H9 (cell line): Measurements from ENCODE around the gene C12orf57. TPM values are rescaled to one million over a fixed set of nuclear protein-coding genes. Genes with fewer than 3 reads are reported as not detected.

Experiments
- DNase-seq: peaks from one replicate; pipeline ENCODE4 v3.0.0-alpha.2; 2017
- H2AFZ ChIP-seq: one replicate; pipeline ENCODE4 v1.6.1; 2013; ENCODE audit warnings: mild to moderate bottlenecking, low read length, control low read depth, moderate library complexity
- H2AK5ac ChIP-seq: 2 replicates; pipeline ENCODE4 v1.6.1; 2013; ENCODE audit warnings: low read length, control low read depth, mixed read lengths; ENCODE audit not compliant: insufficient read length
- H2BK120ac ChIP-seq: one replicate; pipeline ENCODE4 v1.6.1; 2013; ENCODE audit warnings: low read depth, mild to moderate bottlenecking, low read length, control low read depth, inconsistent platforms; ENCODE audit not compliant: poor library complexity, severe bottlenecking
- H2BK12ac ChIP-seq: 2 replicates; pipeline ENCODE4 v1.6.1; 2013; ENCODE audit warnings: low read length, control low read depth, mixed read lengths, low read depth; ENCODE audit not compliant: insufficient read length
- H2BK15ac ChIP-seq: 2 replicates; pipeline ENCODE4 v1.6.1; 2013; ENCODE audit warnings: low read depth, low read length, control low read depth
- H2BK20ac ChIP-seq: one replicate; pipeline ENCODE4 v1.6.1; 2013; ENCODE audit warnings: low read depth, mild to moderate bottlenecking, low read length, control low read depth, inconsistent platforms; ENCODE audit not compliant: poor library complexity, severe bottlenecking
- H2BK5ac ChIP-seq: 2 replicates; pipeline ENCODE4 v1.6.1; 2013; ENCODE audit warnings: low read length, control low read depth, mixed read lengths; ENCODE audit not compliant: insufficient read length
- H3K14ac ChIP-seq: 2 replicates; pipeline ENCODE4 v1.6.1; 2013; ENCODE audit warnings: low read length, control low read depth; ENCODE audit not compliant: insufficient read depth
- H3K18ac ChIP-seq: 2 replicates; pipeline ENCODE4 v1.6.1; 2013; ENCODE audit warnings: low read depth, mild to moderate bottlenecking, mixed read lengths, low read length, control low read depth; ENCODE audit not compliant: insufficient read length
- H3K23ac ChIP-seq: 2 replicates; pipeline ENCODE4 v1.6.1; 2013; ENCODE audit warnings: low read length, control low read depth, mixed read lengths, low read depth; ENCODE audit not compliant: insufficient read length
- H3K23me2 ChIP-seq: 2 replicates; pipeline ENCODE4 v1.6.1; 2013; ENCODE audit warnings: low read depth, mild to moderate bottlenecking, mixed read lengths, low read length, control low read depth; ENCODE audit not compliant: insufficient read length, poor library complexity, severe bottlenecking
- H3K27ac ChIP-seq: 2 replicates; pipeline ENCODE4 v1.5.1; 2013; ENCODE audit warnings: low read length, control low read depth, mixed read lengths, low read depth; ENCODE audit not compliant: insufficient read length
- H3K27me3 ChIP-seq: 2 replicates; pipeline ENCODE4 v1.6.1; 2013; ENCODE audit warnings: low read length, control low read depth, inconsistent platforms; ENCODE audit not compliant: insufficient read depth
- H3K4ac ChIP-seq: 2 replicates; pipeline ENCODE4 v1.6.1; 2013; ENCODE audit warnings: low read depth, mild to moderate bottlenecking, control low read depth, inconsistent platforms, low read length, moderate library complexity
- H3K4me1 ChIP-seq: 2 replicates; pipeline ENCODE4 v1.6.1; 2013; ENCODE audit warnings: low read length, control low read depth, inconsistent platforms; ENCODE audit not compliant: insufficient read depth
- H3K4me2 ChIP-seq: 2 replicates; pipeline ENCODE4 v1.6.1; 2013; ENCODE audit warnings: low read length, control low read depth, mixed read lengths; ENCODE audit not compliant: insufficient read length, insufficient read depth
- H3K56ac ChIP-seq: 2 replicates; pipeline ENCODE4 v1.6.1; 2013; ENCODE audit warnings: low read depth, mild to moderate bottlenecking, mixed read lengths, low read length, control low read depth; ENCODE audit not compliant: insufficient read length
- H3K79me1 ChIP-seq: 2 replicates; pipeline ENCODE4 v1.6.1; 2013; ENCODE audit warnings: low read depth, mild to moderate bottlenecking, moderate library complexity, low read length, control low read depth, inconsistent platforms; ENCODE audit not compliant: insufficient read depth, poor library complexity, severe bottlenecking
- H3K79me2 ChIP-seq: 2 replicates; pipeline ENCODE4 v1.6.1; 2013; ENCODE audit warnings: low read length, control low read depth, inconsistent platforms; ENCODE audit not compliant: insufficient read depth
- H3K9ac ChIP-seq: 2 replicates; pipeline ENCODE4 v1.6.1; 2013; ENCODE audit warnings: low read length, control low read depth, mixed read lengths; ENCODE audit not compliant: insufficient read length; ENCODE audit errors: extremely low read depth
- H3K9me3 ChIP-seq: one replicate; pipeline ENCODE4 v1.6.1; 2013; ENCODE audit warnings: low read depth, low read length, inconsistent platforms; ENCODE audit not compliant: control insufficient read depth
- H3T11ph ChIP-seq: one replicate; pipeline ENCODE4 v1.6.1; 2013; ENCODE audit warnings: mild to moderate bottlenecking, low read length, control low read depth, inconsistent platforms
- H4K20me1 ChIP-seq: one replicate; pipeline ENCODE4 v1.6.1; 2013; ENCODE audit not compliant: control insufficient read depth, insufficient read length, insufficient read depth
- H4K5ac ChIP-seq: 2 replicates; pipeline ENCODE4 v1.6.1; 2013; ENCODE audit warnings: low read depth, mild to moderate bottlenecking, mixed read lengths, low read length, control low read depth; ENCODE audit not compliant: insufficient read length
- H4K8ac ChIP-seq: replicated peaks from 2 replicates; pipeline ENCODE4 v1.6.1; 2013; ENCODE audit warnings: low read length, control low read depth, mixed read lengths, low read depth; ENCODE audit not compliant: insufficient read length
- H4K91ac ChIP-seq: 2 replicates; pipeline ENCODE4 v1.6.1; 2013; ENCODE audit warnings: low read depth, mild to moderate bottlenecking, moderate library complexity, mixed read lengths, low read length, control low read depth; ENCODE audit not compliant: insufficient read length
- H3K27ac Mint-ChIP-seq, 3 experiments: 2 replicates in 2 of 3; 3 replicates in 1 of 3; pipeline ENCODE4 v1.8.0; 2020 to 2021; ENCODE audit warnings: mixed read lengths in 3 of 3, mild to moderate bottlenecking in 1 of 3, moderate library complexity in 1 of 3
- H3K27me3 Mint-ChIP-seq: 2 replicates; pipeline ENCODE4 v1.8.0; 2021; ENCODE audit warnings: low read depth, mild to moderate bottlenecking, moderate library complexity, mixed read lengths
- H3K36me3 Mint-ChIP-seq, 3 experiments: 2 replicates in 2 of 3; 3 replicates in 1 of 3; pipeline ENCODE4 v1.8.0; 2020 to 2021; ENCODE audit warnings: low read depth in 3 of 3, mixed read lengths in 3 of 3; ENCODE audit not compliant: insufficient read depth in 1 of 3
- H3K4me1 Mint-ChIP-seq, 2 experiments: 2 replicates each; pipeline ENCODE4 v1.8.0; 2020; ENCODE audit warnings: mixed read lengths in 2 of 2
- H3K4me3 Mint-ChIP-seq, 2 experiments: 2 replicates in 1 of 2; 3 replicates in 1 of 2; pipeline ENCODE4 v1.8.0; 2020 to 2021; ENCODE audit warnings: mild to moderate bottlenecking in 2 of 2, mixed read lengths in 2 of 2, moderate library complexity in 1 of 2
- H3K9me3 Mint-ChIP-seq, 2 experiments: 2 replicates in 1 of 2; 3 replicates in 1 of 2; pipeline ENCODE4 v1.8.0; 2020; ENCODE audit warnings: mild to moderate bottlenecking in 2 of 2, mixed read lengths in 2 of 2, moderate library complexity in 1 of 2
- WGBS: extraction: QIAGEN DNeasy Blood & Tissue Kit; methylation state at CpG from one replicate; pipeline ENCODE4 v1.1.7; 2013; ENCODE audit warnings: missing lambda C conversion rate, low lambda C conversion rate, mixed read lengths; ENCODE audit not compliant: insufficient read length; ENCODE audit errors: extremely low coverage; 5-methylcytosine and 5-hydroxymethylcytosine counted together
- total RNA-seq: library from RNA; stranded (reverse); gene quantifications from 2 replicates; pipeline ENCODE4 v1.2.1, GENCODE V29; 2021
- TF ChIP-seq, protein P1 (sequence below): fragments of 200-600 bp; sonication (generic); conservative IDR thresholded peaks from 3 replicates; pipeline ENCODE4 v1.8.0; 2021; ENCODE audit warnings: antibody characterized with exemption, mild to moderate bottlenecking

The C12orf57 gene
- total RNA-seq, 1 experiment from 2014 or later: 195 TPM

DNA sequence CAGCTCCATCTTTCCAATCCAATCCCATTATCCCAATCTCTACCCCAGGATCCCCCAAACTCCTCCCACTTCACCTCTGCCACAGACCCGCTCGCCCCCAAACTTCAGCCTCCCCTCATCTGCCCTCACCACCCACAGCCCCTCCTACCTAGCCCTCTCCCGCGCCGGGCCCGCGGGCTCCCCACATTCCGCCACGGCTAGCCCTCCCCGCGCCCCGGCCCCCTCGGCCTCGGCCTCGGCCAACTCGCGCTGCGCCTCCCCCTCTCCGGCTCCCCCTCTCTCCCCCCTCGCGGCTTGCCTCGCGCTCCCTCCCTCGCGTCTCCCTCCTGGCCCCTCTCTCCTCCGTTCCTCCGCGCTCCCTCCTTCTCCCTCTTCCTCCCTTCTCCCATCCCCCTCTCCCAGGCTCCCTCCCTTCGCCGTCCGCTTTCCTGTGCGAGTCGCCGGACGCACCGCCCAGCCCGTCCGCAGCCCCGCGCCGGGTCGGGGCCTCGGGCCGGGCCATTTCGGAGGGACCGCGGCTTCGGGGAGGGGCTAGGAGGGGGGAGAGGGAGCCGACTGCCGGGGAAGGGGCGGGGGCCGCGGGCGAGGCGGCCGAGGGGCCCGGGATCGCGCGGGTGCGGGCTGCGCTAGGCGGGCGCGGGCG is 16.3 kb upstream of the C12orf57 start, which contains the start of gene ATN1:
Gene ATN1 (plus strand): TSS at position 581 of the 643 bp plus-strand sequence. CDS start 6,043 bp downstream, outside the sequence.
- H4K20me1 ChIP-seq: no peaks in the 10 kb centered on the region

More for the DNA sequence above, 16.3 kb upstream of the C12orf57 start, which contains the start of gene ATN1:
- Histone ChIP-seq H3K23ac (no peak within 1 kb of the TSS), H3K14ac (peak within 1 kb of the TSS; percentile 38), H3K79me1 (no peaks in the 10 kb centered on the region), H4K91ac (no peak within 1 kb of the TSS), H3K79me2 (peaks cover 24% of the 10 kb centered on the region; the same call in 1 of the 2 replicates), H2BK20ac (no peak within 1 kb of the TSS), H3K56ac (no peak within 1 kb of the TSS), H3K4me1 (peaks cover 3% of the 10 kb centered on the region; the same call in 1 of the 2 replicates), H3K4ac (no peak within 1 kb of the TSS), H2BK12ac (no peak within 1 kb of the TSS), H3T11ph (no peak within 1 kb of the TSS), H3K23me2 (peaks cover 30% of the 10 kb centered on the region), H2AFZ (no peak within 1 kb of the TSS), H2BK120ac (no peak within 1 kb of the TSS), H4K8ac (no peak within 1 kb of the TSS), H2BK5ac (no peak within 1 kb of the TSS), H3K9me3 (no peaks in the 10 kb centered on the region), H3K18ac (peak within 1 kb of the TSS; percentile 85), H3K27ac (no peak within 1 kb of the TSS), H3K27me3 (no peaks in the 10 kb centered on the region), H3K4me2 (peak within 1 kb of the TSS; percentile 97), H4K5ac (no peak within 1 kb of the TSS), H2AK5ac (no peak within 1 kb of the TSS), H2BK15ac (no peak within 1 kb of the TSS), H3K9ac (peak within 1 kb of the TSS; percentile 60)
- Mint-ChIP-seq H3K27ac (peak within 1 kb of the TSS; percentile 98 to 100 (median 99)), H3K36me3 (peaks cover 9 to 41% (median 23%) of the 10 kb centered on the region in 3 experiments; a peak in 6 of 7 replicates), H3K9me3 (peaks cover 0 to 2% of the 10 kb centered on the region in 2 experiments; a peak in 1 of 5 replicates), H3K4me1 (peaks cover 61 to 65% of the 10 kb centered on the region in 2 experiments), H3K27me3 (peaks cover 1% of the 10 kb centered on the region; the same call in 1 of the 2 replicates), H3K4me3 (peak within 1 kb of the TSS; percentile 96 to 98)
- peak; percentile 88 for DNase-seq
- WGBS: no CpG with 5 or more reads among the region's 66 CpGs
- TF ChIP-seq, protein P1, sequence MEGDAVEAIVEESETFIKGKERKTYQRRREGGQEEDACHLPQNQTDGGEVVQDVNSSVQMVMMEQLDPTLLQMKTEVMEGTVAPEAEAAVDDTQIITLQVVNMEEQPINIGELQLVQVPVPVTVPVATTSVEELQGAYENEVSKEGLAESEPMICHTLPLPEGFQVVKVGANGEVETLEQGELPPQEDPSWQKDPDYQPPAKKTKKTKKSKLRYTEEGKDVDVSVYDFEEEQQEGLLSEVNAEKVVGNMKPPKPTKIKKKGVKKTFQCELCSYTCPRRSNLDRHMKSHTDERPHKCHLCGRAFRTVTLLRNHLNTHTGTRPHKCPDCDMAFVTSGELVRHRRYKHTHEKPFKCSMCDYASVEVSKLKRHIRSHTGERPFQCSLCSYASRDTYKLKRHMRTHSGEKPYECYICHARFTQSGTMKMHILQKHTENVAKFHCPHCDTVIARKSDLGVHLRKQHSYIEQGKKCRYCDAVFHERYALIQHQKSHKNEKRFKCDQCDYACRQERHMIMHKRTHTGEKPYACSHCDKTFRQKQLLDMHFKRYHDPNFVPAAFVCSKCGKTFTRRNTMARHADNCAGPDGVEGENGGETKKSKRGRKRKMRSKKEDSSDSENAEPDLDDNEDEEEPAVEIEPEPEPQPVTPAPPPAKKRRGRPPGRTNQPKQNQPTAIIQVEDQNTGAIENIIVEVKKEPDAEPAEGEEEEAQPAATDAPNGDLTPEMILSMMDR: no peak
